HG03045 (cell line): ENCODE results near the gene SOCS3.
A peak's percentile ranks its signal among the peaks of the same experiment; 100 is the strongest.
"Not testable (repeated sequence)": the region's sequence is repeated elsewhere in the genome, so short reads cannot be mapped to it uniquely, and the experiment has no call there.

ENCODE experiments used
- ATAC-seq: cut with Tn5 transposase; IDR thresholded peaks from one replicate; pipeline ENCODE4 v1.9.1; 2021; ENCODE audit warnings: mild to moderate bottlenecking, moderate library complexity; ENCODE audit not compliant: unreplicated experiment

The SOCS3 gene

GRCh38 chr17:78313735-78314648 is 45.9 kb downstream of the SOCS3 start:
- ATAC-seq, result peak; percentile 57

- not testable (repeated sequence) for ATAC-seq
These were observed 50.1 kb downstream of the SOCS3 start for GRCh38 chr17:78309659-78310255.

GRCh38 chr17:78307887-78308638 is 51.8 kb downstream of the SOCS3 start:
- ATAC-seq, result no peak

GRCh38 chr17:78306913-78307312 is 53.0 kb downstream of the SOCS3 start:
- no peak for ATAC-seq
